Spleen (tissue), 11 donors: ENCODE results near the gene SUSD4. TPM values are rescaled to one million over a fixed set of nuclear protein-coding genes. Genes with fewer than 3 reads are reported as not detected.

Experiments
- DNase-seq: peaks from one replicate; pipeline ENCODE4 v3.0.0-alpha.2; 2020
- H3K27ac ChIP-seq, 8 donors: fragments of 200-600 bp; sonication (generic) in 7 of 8; 1 replicate in 4 of 8; 2 replicates in 4 of 8; pipeline versions ENCODE4 v1.5.0 to v1.8.0; 2016 to 2021; ENCODE audit warnings: inconsistent platforms in 4 of 8, mild to moderate bottlenecking in 4 of 8, moderate library complexity in 1 of 8
- H3K27me3 ChIP-seq, 7 donors: fragments of 200-600 bp; sonication (generic) in 6 of 7; replicated peaks in 1 of 7; 1 replicate in 4 of 7; 2 replicates in 3 of 7; pipeline versions ENCODE4 v1.5.0 to v1.8.0; 2016 to 2021; ENCODE audit warnings: inconsistent platforms in 3 of 7, mild to moderate bottlenecking in 1 of 7
- H3K36me3 ChIP-seq, 6 donors: fragments of 200-600 bp; sonication (generic) in 5 of 6; 1 replicate in 4 of 6; 2 replicates in 2 of 6; pipeline versions ENCODE4 v1.5.0 to v1.8.0; 2016 to 2021; ENCODE audit warnings: inconsistent platforms in 2 of 6
- H3K4me1 ChIP-seq, 6 donors: fragments of 200-600 bp; sonication (generic) in 5 of 6; 1 replicate in 3 of 6; 2 replicates in 3 of 6; pipeline versions ENCODE4 v1.5.0 to v1.8.0; 2016 to 2021; ENCODE audit warnings: inconsistent platforms in 3 of 6
- H3K4me3 ChIP-seq, 8 donors: fragments of 200-600 bp; sonication (generic) in 7 of 8; 1 replicate in 4 of 8; 2 replicates in 4 of 8; pipeline versions ENCODE4 v1.5.0 to v1.8.0; 2016 to 2021; ENCODE audit warnings: inconsistent platforms in 4 of 8, mild to moderate bottlenecking in 4 of 8, moderate library complexity in 2 of 8
- H3K9me3 ChIP-seq, 8 donors: fragments of 200-600 bp; sonication (generic) in 7 of 8; 1 replicate in 4 of 8; 2 replicates in 4 of 8; pipeline versions ENCODE4 v1.5.0 to v1.8.0; 2016 to 2021; ENCODE audit warnings: inconsistent platforms in 4 of 8
- POLR2A ChIP-seq, 3 donors: fragments of 450-650 bp; IDR thresholded peaks; one replicate each; pipeline ENCODE4 v1.5.1; 2017; ENCODE audit warnings: antibody characterized with exemption in 3 of 3, mild to moderate bottlenecking in 1 of 3
- POLR2AphosphoS5 ChIP-seq, 3 donors: sonication (generic); formaldehyde crosslinking; IDR thresholded peaks; one replicate each; pipeline ENCODE4 v1.5.1; 2017; ENCODE audit warnings: antibody characterized with exemption in 3 of 3
- WGBS, 5 donors: extraction: QIAGEN DNeasy Blood & Tissue Kit in 3 of 5; methylation state at CpG; one replicate each; pipeline versions ENCODE4 v1.1.5 to v1.1.7; 2013 to 2018; 5-methylcytosine and 5-hydroxymethylcytosine counted together
- intact Hi-C: fragments of 100-400 bp; cut with DNase I; formaldehyde crosslinking; loops from one replicate; pipeline ENCODE4 v1.15.0; 2023; ENCODE audit warnings: low total_unique reads
- polyA plus RNA-seq, 3 donors: library from polyadenylated mRNA; stranded (reverse); fragments of 200-250 nt; gene quantifications; one replicate each; pipeline ENCODE4 v1.2.1, GENCODE V29; 2013
- total RNA-seq, 7 donors: library from RNA; depleted of rRNA in 3 of 7; stranded (reverse); fragments of >200 nt in 3 of 7; fragmentation: NEBNext Ultra II Directional in 4 of 7; extraction: Animal tissue kit (Norgen Biotek cat#: 25700) in 4 of 7; gene quantifications; one replicate each; pipeline versions ENCODE4 v1.1.0 to v1.2.1, GENCODE V29; 2016 to 2021
- TF ChIP-seq, protein P1 (sequence below), 11 experiments: fragments of 200-600 bp in 7 of 11; fragments of 450-650 bp in 4 of 11; sonication (generic) in 4 of 11; IDR thresholded peaks in 8 of 11; conservative IDR thresholded peaks in 3 of 11; 1 replicate in 7 of 11; 2 replicates in 4 of 11; pipeline versions ENCODE4 v1.4.0 to v1.8.0; 2016 to 2021; ENCODE audit warnings: antibody characterized with exemption in 11 of 11, inconsistent platforms in 4 of 11, mild to moderate bottlenecking in 1 of 11
- donor health status: healthy with polysubstance abuse.
- donor health status: DM: no; HTN: no; CAD: no; lungs with moderate emphysema.
- donor health status: DM: no; HTN: no; CAD: no.
- donor health status: Bipolar disorder and iron deficiency.
- donor health status: healthy.
- donor health status: DM: no; HTN: no; CAD: no.
- donor health status: DM: yes; HTN: yes; CAD: no.

The SUSD4 gene
- total and polyA plus RNA-seq, 10 donors = 0.35 to 2.1 (median 0.69) TPM

GRCh38 chr1:223211323-223211985, 152.5 kb downstream of the SUSD4 start:
- intact Hi-C loops = no loop called here

GRCh38 chr1:223210788-223211120, 153.2 kb downstream of the SUSD4 start:
- intact Hi-C loops = no loop called here
- no peaks in the 10 kb centered on the region for H3K36me3 ChIP-seq
- WGBS, 5 donors = 69 to 93% (median 77%) methylated on average over 3 of the region's 3 CpGs
- no peak for DNase-seq
- no peaks in the 10 kb centered on the region for H3K27me3 ChIP-seq
- no peaks in the 10 kb centered on the region for H3K9me3 ChIP-seq
- H3K27ac ChIP-seq = no peak overlapping the region
- no peaks in the 10 kb centered on the region for H3K4me1 ChIP-seq
- no peak overlapping the region for H3K4me3 ChIP-seq
- TF ChIP-seq, protein P1, sequence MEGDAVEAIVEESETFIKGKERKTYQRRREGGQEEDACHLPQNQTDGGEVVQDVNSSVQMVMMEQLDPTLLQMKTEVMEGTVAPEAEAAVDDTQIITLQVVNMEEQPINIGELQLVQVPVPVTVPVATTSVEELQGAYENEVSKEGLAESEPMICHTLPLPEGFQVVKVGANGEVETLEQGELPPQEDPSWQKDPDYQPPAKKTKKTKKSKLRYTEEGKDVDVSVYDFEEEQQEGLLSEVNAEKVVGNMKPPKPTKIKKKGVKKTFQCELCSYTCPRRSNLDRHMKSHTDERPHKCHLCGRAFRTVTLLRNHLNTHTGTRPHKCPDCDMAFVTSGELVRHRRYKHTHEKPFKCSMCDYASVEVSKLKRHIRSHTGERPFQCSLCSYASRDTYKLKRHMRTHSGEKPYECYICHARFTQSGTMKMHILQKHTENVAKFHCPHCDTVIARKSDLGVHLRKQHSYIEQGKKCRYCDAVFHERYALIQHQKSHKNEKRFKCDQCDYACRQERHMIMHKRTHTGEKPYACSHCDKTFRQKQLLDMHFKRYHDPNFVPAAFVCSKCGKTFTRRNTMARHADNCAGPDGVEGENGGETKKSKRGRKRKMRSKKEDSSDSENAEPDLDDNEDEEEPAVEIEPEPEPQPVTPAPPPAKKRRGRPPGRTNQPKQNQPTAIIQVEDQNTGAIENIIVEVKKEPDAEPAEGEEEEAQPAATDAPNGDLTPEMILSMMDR (IDR thresholded peaks at IDR 0.05 in 8 of 11, conservative IDR thresholded peaks at IDR 0.05 in 3 of 11) = no peak
- TF ChIP-seq POLR2AphosphoS5 (IDR thresholded peaks at IDR 0.05) = no peak
- no peak for TF ChIP-seq POLR2A (IDR thresholded peaks at IDR 0.05)

More at GRCh38 chr1:223211323-223211985, 152.5 kb downstream of the SUSD4 start:
- no peaks in the 10 kb centered on the region for H3K27me3 ChIP-seq
- no peak overlapping the region for H3K27ac ChIP-seq
- no peak for DNase-seq
- TF ChIP-seq POLR2AphosphoS5 (IDR thresholded peaks at IDR 0.05) = no peak
- no peak for TF ChIP-seq POLR2A (IDR thresholded peaks at IDR 0.05)
- TF ChIP-seq, protein P1 (IDR thresholded peaks at IDR 0.05 in 8 of 11, conservative IDR thresholded peaks at IDR 0.05 in 3 of 11) = no peak
- no peaks in the 10 kb centered on the region for H3K4me1 ChIP-seq
- H3K9me3 ChIP-seq = no peaks in the 10 kb centered on the region
- 88 to 96% (median 93%) methylated on average over 4 to 5 of the region's 5 CpGs for WGBS, 5 donors
- no peaks in the 10 kb centered on the region for H3K36me3 ChIP-seq
- H3K4me3 ChIP-seq = no peak overlapping the region

- no peak for DNase-seq
- H3K4me1 ChIP-seq = no peaks in the 10 kb centered on the region
- no peaks in the 10 kb centered on the region for H3K36me3 ChIP-seq
- H3K27ac ChIP-seq = no peak overlapping the region
- H3K4me3 ChIP-seq = no peak overlapping the region
- no peaks in the 10 kb centered on the region for H3K9me3 ChIP-seq
- 80 to 93% (median 87%) methylated on average over 7 of the region's 7 CpGs for WGBS, 5 donors
- TF ChIP-seq, protein P1 (IDR thresholded peaks at IDR 0.05 in 8 of 11, conservative IDR thresholded peaks at IDR 0.05 in 3 of 11) = no peak
- TF ChIP-seq POLR2A (IDR thresholded peaks at IDR 0.05) = no peak
- no peak for TF ChIP-seq POLR2AphosphoS5 (IDR thresholded peaks at IDR 0.05)
- no peaks in the 10 kb centered on the region for H3K27me3 ChIP-seq
- intact Hi-C loops = no loop called here
These were observed 153.8 kb downstream of the SUSD4 start for GRCh38 chr1:223209992-223210787.

- DNase-seq = no peak
- TF ChIP-seq, protein P1 (IDR thresholded peaks at IDR 0.05 in 8 of 11, conservative IDR thresholded peaks at IDR 0.05 in 3 of 11) = no peak
- TF ChIP-seq POLR2AphosphoS5 (IDR thresholded peaks at IDR 0.05) = no peak
- TF ChIP-seq POLR2A (IDR thresholded peaks at IDR 0.05) = no peak
- no peaks in the 10 kb centered on the region for H3K9me3 ChIP-seq
- H3K4me1 ChIP-seq = no peaks in the 10 kb centered on the region
- intact Hi-C loops = no loop called here
- no peak overlapping the region for H3K27ac ChIP-seq
- WGBS, 5 donors = 69 to 78% (median 73%) methylated on average over 7 of the region's 7 CpGs
- H3K27me3 ChIP-seq = peaks cover 0 to 8% (median 0%) of the 10 kb centered on the region in 7 donors
- no peak overlapping the region for H3K4me3 ChIP-seq
- no peaks in the 10 kb centered on the region for H3K36me3 ChIP-seq
These were observed 154.6 kb downstream of the SUSD4 start for GRCh38 chr1:223209293-223209898.
